ENCODE results near the gene EPB41L2.
"Not testable (repeated sequence)": the region's sequence is repeated elsewhere in the genome, so short reads cannot be mapped to it uniquely, and the experiment has no call there.

Gene EPB41L2

GRCh38 chr6:130801368-130801767 lies 261.7 kb downstream of the EPB41L2 start:
- DNase-seq (ENCODE audit: low read depth in 2 of 2): not testable (repeated sequence)

GRCh38 chr6:130797061-130797460 lies 266.0 kb downstream of the EPB41L2 start:
- no peak for DNase-seq (ENCODE audit: low read depth in 2 of 2)

- DNase-seq (ENCODE audit: low read depth in 2 of 2): no peak
These were observed 266.6 kb downstream of the EPB41L2 start for GRCh38 chr6:130796313-130796905.

GRCh38 chr6:130794738-130795137 lies 268.3 kb downstream of the EPB41L2 start:
- no peak for DNase-seq (ENCODE audit: low read depth in 2 of 2)

GRCh38 chr6:130794010-130794697 lies 268.9 kb downstream of the EPB41L2 start:
- no peak for DNase-seq (ENCODE audit: low read depth in 2 of 2)

Data from stimulated activated CD4-positive, alpha-beta T cell treated with anti-CD3 and anti-CD28 coated beads, Interleukin-12 subunit alpha, Interleukin-12 subunit beta, amount 100 ng/mL, for 24 hours (primary cell).